ENCODE data around the gene PLCH1. TPM values are rescaled to one million over a fixed set of nuclear protein-coding genes. Genes with fewer than 3 reads are reported as not detected.

The PLCH1 gene
- total and polyA plus RNA-seq, 3 donors from 2014 or later: 23.2 to 32.1 (median 29.3) TPM

DNA sequence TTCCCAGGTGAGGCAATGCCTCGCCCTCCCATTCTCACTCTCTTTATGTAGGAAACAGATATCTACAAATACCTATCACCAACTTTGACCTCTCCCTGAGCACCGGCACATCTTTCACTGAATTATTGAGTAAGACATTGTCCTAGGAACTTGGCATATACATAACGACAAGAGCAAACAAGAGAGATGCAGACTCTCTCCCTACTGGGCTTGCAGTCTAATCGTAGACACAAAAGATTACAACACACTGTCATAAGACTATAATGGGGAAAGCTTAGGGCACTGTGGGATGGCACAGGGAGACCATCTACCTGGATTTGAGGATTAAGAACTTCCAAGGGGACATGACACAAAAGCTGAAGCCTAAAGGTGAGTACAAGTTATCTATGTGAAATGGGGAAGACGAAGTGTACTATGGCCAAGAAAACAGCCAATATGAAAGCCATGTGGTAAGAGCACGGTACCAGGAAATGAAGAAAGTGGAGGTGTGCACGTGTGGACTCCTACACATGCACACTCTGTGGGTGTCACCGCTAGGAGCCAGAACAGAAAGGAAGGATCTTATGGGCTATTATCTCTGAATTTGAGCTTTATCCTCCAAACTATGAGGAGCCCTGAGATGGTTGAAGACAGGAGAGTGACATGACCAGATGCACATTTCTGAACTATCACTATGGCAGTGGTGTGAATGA is 232.6 kb downstream of the PLCH1 start:
- WGBS, 2 donors: 84 to 92% methylated on average over 8 of the region's 8 CpGs
- H3K4me1 ChIP-seq: no peaks in the 10 kb centered on the region
- no peaks in the 10 kb centered on the region for H3K27me3 ChIP-seq
- H3K4me3 ChIP-seq: no peak overlapping the region
- intact Hi-C loops (cut with DNase I; ENCODE audit: low total_unique reads): no loop called here
- TF ChIP-seq POLR2A (IDR thresholded peaks at IDR 0.05): no peak
- TF ChIP-seq, protein P1, sequence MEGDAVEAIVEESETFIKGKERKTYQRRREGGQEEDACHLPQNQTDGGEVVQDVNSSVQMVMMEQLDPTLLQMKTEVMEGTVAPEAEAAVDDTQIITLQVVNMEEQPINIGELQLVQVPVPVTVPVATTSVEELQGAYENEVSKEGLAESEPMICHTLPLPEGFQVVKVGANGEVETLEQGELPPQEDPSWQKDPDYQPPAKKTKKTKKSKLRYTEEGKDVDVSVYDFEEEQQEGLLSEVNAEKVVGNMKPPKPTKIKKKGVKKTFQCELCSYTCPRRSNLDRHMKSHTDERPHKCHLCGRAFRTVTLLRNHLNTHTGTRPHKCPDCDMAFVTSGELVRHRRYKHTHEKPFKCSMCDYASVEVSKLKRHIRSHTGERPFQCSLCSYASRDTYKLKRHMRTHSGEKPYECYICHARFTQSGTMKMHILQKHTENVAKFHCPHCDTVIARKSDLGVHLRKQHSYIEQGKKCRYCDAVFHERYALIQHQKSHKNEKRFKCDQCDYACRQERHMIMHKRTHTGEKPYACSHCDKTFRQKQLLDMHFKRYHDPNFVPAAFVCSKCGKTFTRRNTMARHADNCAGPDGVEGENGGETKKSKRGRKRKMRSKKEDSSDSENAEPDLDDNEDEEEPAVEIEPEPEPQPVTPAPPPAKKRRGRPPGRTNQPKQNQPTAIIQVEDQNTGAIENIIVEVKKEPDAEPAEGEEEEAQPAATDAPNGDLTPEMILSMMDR (IDR thresholded peaks at IDR 0.05): no peak
- H3K9me3 ChIP-seq: no peaks in the 10 kb centered on the region
- H3K27ac ChIP-seq: no peak overlapping the region
- H3K36me3 ChIP-seq (ENCODE audit: low read depth, missing control alignments): no peaks in the 10 kb centered on the region
- DNase-seq: no peak

DNA sequence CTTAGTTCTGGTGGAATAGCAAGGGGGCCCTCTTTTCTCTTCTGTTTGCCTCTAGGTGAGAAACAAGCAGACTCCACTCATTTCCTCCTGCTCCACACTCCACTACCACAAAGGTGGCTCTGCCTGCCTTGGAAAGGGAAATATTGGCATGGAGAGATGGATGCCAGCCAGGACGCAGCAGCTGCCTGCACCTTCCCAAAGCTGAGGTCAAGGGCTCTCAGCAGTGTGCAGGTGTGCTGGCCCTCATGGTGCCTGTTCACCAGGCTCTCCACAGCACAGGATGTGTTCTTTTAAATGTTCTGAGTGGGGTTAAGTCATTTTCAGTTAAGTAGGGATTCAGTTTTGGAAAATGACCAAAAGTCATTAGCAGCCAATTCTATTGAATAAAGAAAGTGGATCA is 240.2 kb downstream of the PLCH1 start:
- no peaks in the 10 kb centered on the region for H3K9me3 ChIP-seq
- no peak for TF ChIP-seq POLR2A (IDR thresholded peaks at IDR 0.05)
- TF ChIP-seq, protein P1 (IDR thresholded peaks at IDR 0.05): no peak
- intact Hi-C loops (cut with DNase I; ENCODE audit: low total_unique reads): no loop called here
- no peaks in the 10 kb centered on the region for H3K27me3 ChIP-seq
- H3K36me3 ChIP-seq (ENCODE audit: low read depth, missing control alignments): no peaks in the 10 kb centered on the region
- 53 to 55% methylated on average over 1 of the region's 1 CpG for WGBS, 2 donors
- H3K4me1 ChIP-seq: no peaks in the 10 kb centered on the region
- no peak for DNase-seq
- H3K4me3 ChIP-seq: no peak overlapping the region
- H3K27ac ChIP-seq: no peak overlapping the region

DNA sequence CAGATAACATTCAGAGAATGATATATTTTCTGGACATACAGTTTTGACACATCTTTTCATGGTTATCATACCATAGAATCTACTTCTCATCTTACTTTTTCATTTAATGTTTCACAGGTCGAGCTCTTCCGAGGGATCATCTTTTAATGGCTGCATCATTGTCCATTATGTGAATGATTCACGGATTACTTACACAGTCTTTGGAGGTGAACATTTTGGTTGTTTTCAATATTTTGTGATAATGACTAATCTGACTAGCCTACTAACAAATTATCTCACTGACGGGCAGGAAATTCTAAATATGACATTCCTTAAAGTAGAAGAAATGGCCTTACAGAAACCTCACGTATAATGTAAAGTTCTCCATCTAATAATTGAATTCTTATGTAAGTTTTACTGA is 242.2 kb downstream of the PLCH1 start:
- H3K36me3 ChIP-seq (ENCODE audit: low read depth, missing control alignments): no peaks in the 10 kb centered on the region
- no peak for DNase-seq
- no peaks in the 10 kb centered on the region for H3K4me1 ChIP-seq
- no peaks in the 10 kb centered on the region for H3K27me3 ChIP-seq
- 88 to 89% methylated on average over 5 of the region's 5 CpGs for WGBS, 2 donors
- H3K9me3 ChIP-seq: no peaks in the 10 kb centered on the region
- no peak overlapping the region for H3K4me3 ChIP-seq
- intact Hi-C loops (cut with DNase I; ENCODE audit: low total_unique reads): no loop called here
- no peak for TF ChIP-seq POLR2A (IDR thresholded peaks at IDR 0.05)
- TF ChIP-seq, protein P1 (IDR thresholded peaks at IDR 0.05): no peak
- H3K27ac ChIP-seq: no peak overlapping the region

DNA sequence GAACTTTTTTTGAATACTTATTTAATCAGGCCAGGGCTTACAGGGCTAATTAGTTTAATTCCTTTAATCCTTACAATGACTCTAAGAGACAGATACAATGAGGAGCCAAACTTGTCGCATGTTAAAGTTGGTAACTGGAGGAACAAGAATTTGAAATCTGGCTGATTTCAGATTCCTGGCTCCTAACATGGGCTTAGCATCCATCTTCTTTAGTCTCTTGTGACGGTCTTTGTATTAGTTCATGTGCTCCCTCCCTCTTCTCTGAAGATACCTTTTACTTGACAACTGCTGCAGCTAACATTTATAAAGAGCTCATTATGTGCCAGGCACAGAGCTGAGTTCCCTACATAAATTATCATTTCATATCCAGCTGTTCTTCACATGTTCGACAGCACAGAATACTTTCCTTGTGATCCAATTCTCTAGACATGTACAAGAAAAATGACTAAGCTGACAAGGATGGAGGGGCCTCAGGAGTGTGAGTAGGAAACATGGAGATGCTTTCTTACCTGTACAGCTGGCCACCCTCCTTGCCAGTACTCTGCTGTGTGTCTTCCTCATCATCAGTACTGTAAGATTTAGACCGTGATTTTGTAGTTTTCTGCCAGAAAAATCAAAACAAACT is 244.6 kb downstream of the PLCH1 start:
- intact Hi-C loops (cut with DNase I; ENCODE audit: low total_unique reads): no loop called here

More for the DNA sequence above, 244.6 kb downstream of the PLCH1 start:
- Histone ChIP-seq H3K4me3 (no peak overlapping the region), H3K4me1 (no peaks in the 10 kb centered on the region), H3K27ac (no peak overlapping the region), H3K36me3 (ENCODE audit: low read depth, missing control alignments) (no peaks in the 10 kb centered on the region), H3K9me3 (no peaks in the 10 kb centered on the region), H3K27me3 (no peaks in the 10 kb centered on the region)
- DNase-seq: no peak
- TF ChIP-seq POLR2A (IDR thresholded peaks at IDR 0.05): no peak
- TF ChIP-seq, protein P1 (IDR thresholded peaks at IDR 0.05): no peak
- WGBS, 2 donors: 73 to 81% methylated on average over 4 of the region's 4 CpGs
